Naive B cell (primary cell): Measurements from ENCODE around the gene PPP6R3. TPM values are rescaled to one million over a fixed set of nuclear protein-coding genes. Genes with fewer than 3 reads are reported as not detected.
"Not testable (repeated sequence)": the region's sequence is repeated elsewhere in the genome, so short reads cannot be mapped to it uniquely, and the experiment has no call there.

Experiments
- ATAC-seq, 2 donors: fragments of 150-1000 bp; cut with Tn5 transposase; 2 replicates each; pipeline ENCODE4 v1.10.0; 2021; ENCODE audit warnings: low read depth in 2 of 2, mild to moderate bottlenecking in 2 of 2, moderate library complexity in 2 of 2
- DNase-seq: peaks from one replicate; pipeline ENCODE4 v3.0.0; 2022
- H3K27ac Mint-ChIP-seq, 6 donors: one replicate each; pipeline ENCODE4 v1.8.0; 2020 to 2022; ENCODE audit warnings: mild to moderate bottlenecking in 6 of 6, mixed read lengths in 6 of 6, moderate library complexity in 5 of 6, inconsistent platforms in 2 of 6
- H3K27me3 Mint-ChIP-seq, 3 donors: one replicate each; pipeline ENCODE4 v1.8.0; 2021 to 2022; ENCODE audit warnings: mixed read lengths in 3 of 3, mild to moderate bottlenecking in 1 of 3
- H3K36me3 Mint-ChIP-seq, 2 donors: one replicate each; pipeline ENCODE4 v1.8.0; 2020 to 2022; ENCODE audit warnings: mixed read lengths in 2 of 2, inconsistent platforms in 1 of 2, mild to moderate bottlenecking in 1 of 2
- H3K4me1 Mint-ChIP-seq, 3 donors: one replicate each; pipeline ENCODE4 v1.8.0; 2020 to 2022; ENCODE audit warnings: mixed read lengths in 3 of 3, inconsistent platforms in 1 of 3, mild to moderate bottlenecking in 1 of 3, moderate library complexity in 1 of 3
- H3K4me3 Mint-ChIP-seq, 8 donors: one replicate each; pipeline ENCODE4 v1.8.0; 2020 to 2022; ENCODE audit warnings: mild to moderate bottlenecking in 8 of 8, mixed read lengths in 8 of 8, moderate library complexity in 8 of 8, inconsistent platforms in 2 of 8
- H3K9me3 Mint-ChIP-seq, 7 donors: one replicate each; pipeline ENCODE4 v1.8.0; 2020 to 2022; ENCODE audit warnings: mixed read lengths in 7 of 7, mild to moderate bottlenecking in 5 of 7, inconsistent platforms in 2 of 7, moderate library complexity in 1 of 7
- polyA plus RNA-seq, 6 donors: library from polyadenylated mRNA; unstranded; fragments of 300-500 nt; fragmentation: Illumina TruSeq; gene quantifications; one replicate each; pipeline ENCODE4 v1.2.3, GENCODE V29; 2021; ENCODE audit warnings: low read depth in 6 of 6

The PPP6R3 gene
- polyA plus RNA-seq, 6 donors from 2014 or later = 32.0 to 71.1 (median 53.4) TPM

GRCh38 chr11:68639322-68639721 lies 178.8 kb downstream of the PPP6R3 start:
- DNase-seq, ATAC-seq, H3K27ac Mint-ChIP-seq, H3K4me1 Mint-ChIP-seq, H3K4me3 Mint-ChIP-seq, H3K36me3 Mint-ChIP-seq, H3K9me3 Mint-ChIP-seq: not testable (repeated sequence)
- H3K27me3 Mint-ChIP-seq = peaks cover 14 to 37% (median 34%) of the 10 kb centered on the region in 3 donors

- H3K4me1 Mint-ChIP-seq = peaks cover 0 to 4% (median 0%) of the 10 kb centered on the region in 3 donors
Measured at GRCh38 chr11:68641880-68642279, 181.3 kb downstream of the PPP6R3 start.

GRCh38 chr11:68643585-68643984 lies 183.0 kb downstream of the PPP6R3 start:
- no peak for ATAC-seq
- peaks cover 0 to 14% (median 0%) of the 10 kb centered on the region in 3 donors for H3K27me3 Mint-ChIP-seq
- H3K9me3 Mint-ChIP-seq = peaks cover 15 to 31% (median 23%) of the 10 kb centered on the region in 7 donors
- H3K4me1 Mint-ChIP-seq = peaks cover 0 to 4% (median 0%) of the 10 kb centered on the region in 3 donors
- no peak for DNase-seq
- H3K27ac Mint-ChIP-seq = peak overlapping the region in 1 of 6 donors; percentile 37
- peaks cover 0 to 16% of the 10 kb centered on the region in 2 donors for H3K36me3 Mint-ChIP-seq
- no peak overlapping the region for H3K4me3 Mint-ChIP-seq

More at GRCh38 chr11:68641880-68642279, 181.3 kb downstream of the PPP6R3 start:
- H3K4me3 Mint-ChIP-seq = no peak overlapping the region
- H3K27ac Mint-ChIP-seq = no peak overlapping the region
- no peak for DNase-seq
- no peak for ATAC-seq
- peaks cover 0 to 8% of the 10 kb centered on the region in 2 donors for H3K36me3 Mint-ChIP-seq
- peaks cover 9 to 19% (median 12%) of the 10 kb centered on the region in 7 donors for H3K9me3 Mint-ChIP-seq
- H3K27me3 Mint-ChIP-seq = peaks cover 5 to 14% (median 10%) of the 10 kb centered on the region in 3 donors

GRCh38 chr11:68646832-68647231 lies 186.3 kb downstream of the PPP6R3 start:
- ATAC-seq (no peak), DNase-seq (no peak)
- Mint-ChIP-seq H3K27me3 (peaks cover 0 to 32% (median under 1%) of the 10 kb centered on the region in 3 donors), H3K27ac (peak overlapping the region in 1 of 6 donors; percentile 83), H3K36me3 (peaks cover 0 to 16% of the 10 kb centered on the region in 2 donors), H3K4me1 (peaks cover 0 to 4% (median 0%) of the 10 kb centered on the region in 3 donors), H3K4me3 (no peak overlapping the region), H3K9me3 (peaks cover 15 to 31% (median 26%) of the 10 kb centered on the region in 7 donors)

- Mint-ChIP-seq H3K27ac (no peak overlapping the region), H3K27me3 (peaks cover 0 to 38% (median 8%) of the 10 kb centered on the region in 3 donors), H3K4me1 (no peaks in the 10 kb centered on the region), H3K9me3 (peaks cover 11 to 25% (median 22%) of the 10 kb centered on the region in 7 donors), H3K36me3 (peaks cover 0 to 8% of the 10 kb centered on the region in 2 donors), H3K4me3 (no peak overlapping the region)
- no peak for ATAC-seq
- DNase-seq = no peak
Measured at GRCh38 chr11:68649851-68650555, 189.5 kb downstream of the PPP6R3 start.

GRCh38 chr11:68650801-68651200 lies 190.2 kb downstream of the PPP6R3 start:
- peak overlapping the region in 1 of 6 donors; percentile 28 for H3K27ac Mint-ChIP-seq
- H3K4me3 Mint-ChIP-seq = no peak overlapping the region
- peaks cover 11 to 30% (median 26%) of the 10 kb centered on the region in 7 donors for H3K9me3 Mint-ChIP-seq
- DNase-seq (no peak), ATAC-seq (no peak)
- H3K4me1 Mint-ChIP-seq = no peaks in the 10 kb centered on the region
- H3K36me3 Mint-ChIP-seq = peaks cover 6 to 8% of the 10 kb centered on the region in 2 donors
- H3K27me3 Mint-ChIP-seq = peaks cover 3 to 38% (median 8%) of the 10 kb centered on the region in 3 donors

- Mint-ChIP-seq H3K36me3 (peaks cover 7 to 8% of the 10 kb centered on the region in 2 donors), H3K9me3 (peaks cover 8 to 27% (median 23%) of the 10 kb centered on the region in 7 donors), H3K4me1 (no peaks in the 10 kb centered on the region), H3K27me3 (peaks cover 7 to 38% (median 8%) of the 10 kb centered on the region in 3 donors), H3K27ac (peak overlapping the region in 1 of 6 donors; percentile 28), H3K4me3 (no peak overlapping the region)
- ATAC-seq = no peak
- DNase-seq = no peak
Measured at GRCh38 chr11:68651208-68651984, 190.8 kb downstream of the PPP6R3 start.

GRCh38 chr11:68651985-68652682 lies 191.6 kb downstream of the PPP6R3 start:
- Mint-ChIP-seq H3K27me3 (peaks cover 7 to 35% (median 8%) of the 10 kb centered on the region in 3 donors), H3K9me3 (peaks cover 4 to 21% (median 19%) of the 10 kb centered on the region in 7 donors), H3K4me1 (no peaks in the 10 kb centered on the region), H3K4me3 (no peak overlapping the region), H3K27ac (no peak overlapping the region), H3K36me3 (peaks cover 6 to 7% of the 10 kb centered on the region in 2 donors)
- ATAC-seq (no peak), DNase-seq (no peak)

- H3K36me3 Mint-ChIP-seq = peaks cover 0 to 7% of the 10 kb centered on the region in 2 donors
- H3K27ac Mint-ChIP-seq = no peak overlapping the region
- H3K4me1 Mint-ChIP-seq = no peaks in the 10 kb centered on the region
- ATAC-seq = no peak
- peaks cover 0 to 16% (median 13%) of the 10 kb centered on the region in 7 donors for H3K9me3 Mint-ChIP-seq
- DNase-seq = no peak
- no peak overlapping the region for H3K4me3 Mint-ChIP-seq
- peaks cover 7 to 32% (median 12%) of the 10 kb centered on the region in 3 donors for H3K27me3 Mint-ChIP-seq
Measured at GRCh38 chr11:68652683-68653156, 192.2 kb downstream of the PPP6R3 start.

GRCh38 chr11:68653486-68654430 lies 193.2 kb downstream of the PPP6R3 start:
- H3K27ac Mint-ChIP-seq = no peak overlapping the region
- DNase-seq (no peak), ATAC-seq (no peak)
- no peaks in the 10 kb centered on the region for H3K4me1 Mint-ChIP-seq
- peaks cover 0 to 15% (median 7%) of the 10 kb centered on the region in 7 donors for H3K9me3 Mint-ChIP-seq
- H3K4me3 Mint-ChIP-seq = no peak overlapping the region
- H3K36me3 Mint-ChIP-seq = peaks cover 0 to 7% of the 10 kb centered on the region in 2 donors
- H3K27me3 Mint-ChIP-seq = peaks cover 7 to 37% (median 16%) of the 10 kb centered on the region in 3 donors

GRCh38 chr11:68654978-68655377 lies 194.4 kb downstream of the PPP6R3 start:
- DNase-seq (no peak), ATAC-seq (no peak)
- peaks cover 0 to 11% (median 6%) of the 10 kb centered on the region in 7 donors for H3K9me3 Mint-ChIP-seq
- peaks cover 7 to 34% (median 16%) of the 10 kb centered on the region in 3 donors for H3K27me3 Mint-ChIP-seq
- no peaks in the 10 kb centered on the region for H3K4me1 Mint-ChIP-seq
- H3K27ac Mint-ChIP-seq = no peak overlapping the region
- H3K36me3 Mint-ChIP-seq = peaks cover 0 to 7% of the 10 kb centered on the region in 2 donors
- H3K4me3 Mint-ChIP-seq = no peak overlapping the region

- Mint-ChIP-seq H3K36me3 (peaks cover 0 to 7% of the 10 kb centered on the region in 2 donors), H3K9me3 (peaks cover 0 to 11% (median 6%) of the 10 kb centered on the region in 7 donors), H3K4me1 (no peaks in the 10 kb centered on the region), H3K27ac (no peak overlapping the region), H3K4me3 (no peak overlapping the region), H3K27me3 (peaks cover 7 to 34% (median 16%) of the 10 kb centered on the region in 3 donors)
- DNase-seq (no peak), ATAC-seq (no peak)
Measured at GRCh38 chr11:68655406-68655805, 194.9 kb downstream of the PPP6R3 start.
